ENCODE data around the gene NDOR1.

DNA sequence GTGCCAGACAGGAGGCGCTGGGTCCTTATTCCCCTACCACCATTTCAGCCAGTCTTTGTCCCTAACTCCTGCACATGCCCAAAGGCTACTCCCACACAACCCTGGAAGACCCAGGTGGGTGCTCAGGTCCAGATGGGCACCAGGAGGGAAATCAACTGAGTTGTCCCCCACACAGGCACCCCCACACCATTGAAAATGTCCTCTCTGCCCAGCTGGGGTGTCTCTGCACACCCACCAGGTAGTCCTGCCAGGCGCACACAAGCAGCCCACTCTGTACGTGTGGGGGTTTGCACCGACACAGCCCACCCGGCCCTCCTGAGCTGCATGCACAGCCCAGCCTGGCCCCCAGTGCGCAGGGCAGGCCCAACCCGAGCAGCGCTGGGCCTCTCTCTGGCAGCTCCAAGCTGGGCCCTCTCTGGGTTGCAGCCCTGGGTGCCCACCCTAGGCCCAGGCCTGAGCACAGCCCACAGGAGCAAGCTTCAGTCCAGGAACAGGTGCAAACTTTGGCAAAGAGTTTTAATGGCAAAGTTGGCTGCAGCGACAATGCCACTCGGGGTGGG is 14.3 kb downstream of the NDOR1 start:
- TF ChIP-seq EZH2phosphoT487 (IDR thresholded peaks at IDR 0.05; ENCODE audit: insufficient read depth, low read depth) (no peak), EZH2 (IDR thresholded peaks at IDR 0.05; ENCODE audit: insufficient read depth, poor library complexity, severe bottlenecking) (no peak)

Data from GM23248 (cell line).